ENCODE data around the gene FAM187B.
"Not testable (repeated sequence)": the region's sequence is repeated elsewhere in the genome, so short reads cannot be mapped to it uniquely, and the experiment has no call there.

The FAM187B gene

DNA sequence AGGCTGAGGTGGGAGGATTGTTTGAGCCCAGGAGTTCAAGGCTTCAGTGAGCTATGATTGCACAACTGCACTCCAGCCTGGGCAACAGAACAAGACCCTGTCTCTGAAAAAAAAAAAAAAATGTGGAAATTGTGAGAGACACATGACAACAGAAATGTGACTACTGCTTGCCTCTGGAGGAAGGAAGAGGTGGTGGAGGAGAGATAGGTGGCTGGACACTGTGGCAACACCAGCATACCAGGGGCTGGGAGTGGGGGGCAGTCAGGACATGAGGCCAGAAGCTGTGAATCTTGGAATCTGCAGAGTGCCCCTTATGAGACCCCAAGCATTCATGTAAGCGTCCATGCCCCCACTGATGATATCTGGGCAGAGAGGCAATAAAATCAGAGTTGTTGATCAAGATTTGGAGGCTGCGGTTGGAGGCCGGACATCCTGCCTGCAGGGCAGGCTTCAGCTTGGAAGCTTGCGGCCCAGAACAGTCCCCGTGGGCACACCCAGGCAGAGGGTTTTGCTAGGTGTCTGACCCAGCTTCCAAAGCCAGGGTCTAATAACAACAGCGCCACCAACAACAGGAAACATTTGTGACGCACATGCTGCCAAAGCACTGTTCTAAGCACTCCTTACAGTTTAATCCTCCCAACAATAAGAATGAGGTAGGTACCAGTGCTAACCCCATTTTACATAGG lies 16.9 kb downstream of the FAM187B start:
- no peak for DNase-seq

DNA sequence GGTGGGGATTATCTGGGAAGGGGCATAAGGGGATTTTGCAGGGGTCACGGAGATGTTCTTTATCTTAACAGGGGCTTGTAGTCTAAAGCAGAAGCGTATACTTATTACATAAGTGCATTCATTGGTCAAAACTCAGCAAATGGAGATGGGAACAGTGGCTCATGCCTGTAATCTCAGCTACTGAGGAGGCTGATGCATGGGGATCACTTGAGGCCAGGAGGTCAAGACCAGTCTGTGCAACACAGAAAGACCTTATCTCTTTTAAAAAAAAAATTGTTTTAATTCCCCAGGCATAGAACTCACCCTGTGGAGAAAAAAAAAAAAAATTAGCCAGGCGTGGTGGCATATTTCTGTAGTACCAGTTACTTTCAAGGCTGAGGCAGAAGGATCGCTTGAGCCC lies 18.9 kb downstream of the FAM187B start:
- DNase-seq = no peak

DNA sequence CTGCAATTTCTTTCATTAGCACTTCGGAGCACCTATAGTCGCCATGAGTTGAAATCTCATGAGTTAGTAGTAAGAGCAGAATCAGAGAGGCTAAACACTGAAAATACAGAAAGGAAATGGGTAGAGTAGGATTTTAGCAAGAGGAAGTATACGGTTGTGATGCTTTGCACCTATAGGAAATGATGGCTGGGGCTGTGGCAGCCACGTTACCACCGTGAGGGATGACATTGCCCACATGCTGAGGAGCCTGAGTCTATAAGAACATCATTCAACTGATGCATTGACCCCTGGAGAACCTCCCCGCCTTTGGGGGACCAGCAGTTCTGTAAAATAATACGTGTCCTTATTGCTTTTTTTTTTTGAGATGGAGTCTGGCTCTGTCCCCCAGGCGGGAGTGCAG lies 20.4 kb downstream of the FAM187B start:
- DNase-seq = no peak

DNA sequence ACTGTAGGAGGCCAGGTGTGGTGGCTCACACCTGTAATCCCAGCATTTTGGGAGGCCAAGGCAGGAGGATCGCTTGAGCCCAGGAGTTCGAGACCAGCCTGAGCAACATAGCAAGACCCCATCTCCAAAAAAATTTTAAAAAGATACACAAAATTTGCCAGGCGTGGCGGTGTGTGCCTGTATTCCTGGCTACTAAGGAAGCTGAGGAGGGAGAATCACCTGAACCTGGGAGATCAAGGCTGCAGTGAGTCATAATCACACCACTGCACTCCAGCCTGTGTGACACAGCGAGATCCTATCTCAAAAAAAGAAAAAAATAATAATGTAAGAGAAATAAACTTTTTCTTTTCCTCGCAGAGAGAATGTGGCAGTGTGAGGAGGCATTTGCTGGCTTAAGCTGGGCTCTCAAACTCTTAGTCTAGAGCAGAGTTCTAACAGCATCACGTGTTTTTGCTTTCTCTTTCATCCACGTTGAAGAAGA lies 21.1 kb downstream of the FAM187B start:
- DNase-seq = no peak

DNA sequence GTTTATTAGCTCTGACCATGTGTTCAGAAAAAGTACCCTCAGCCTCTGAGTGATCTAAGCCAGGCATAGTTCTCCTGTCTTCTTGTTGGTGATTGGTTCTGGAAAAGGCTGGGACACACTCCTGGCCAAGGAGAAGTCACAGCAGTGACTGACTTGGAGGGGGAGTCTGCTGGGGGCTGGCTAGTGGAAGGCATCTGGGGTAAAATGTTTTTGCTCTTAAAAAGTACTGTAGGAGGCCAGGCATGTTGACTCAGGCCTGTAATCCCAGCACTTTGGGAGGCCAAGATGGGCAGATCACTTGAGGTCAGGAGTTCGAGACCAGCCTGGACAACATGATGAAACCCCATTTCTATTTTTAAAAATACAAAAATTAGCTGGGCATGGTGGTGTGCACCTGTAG lies 21.7 kb downstream of the FAM187B start:
- no peak for DNase-seq

DNA sequence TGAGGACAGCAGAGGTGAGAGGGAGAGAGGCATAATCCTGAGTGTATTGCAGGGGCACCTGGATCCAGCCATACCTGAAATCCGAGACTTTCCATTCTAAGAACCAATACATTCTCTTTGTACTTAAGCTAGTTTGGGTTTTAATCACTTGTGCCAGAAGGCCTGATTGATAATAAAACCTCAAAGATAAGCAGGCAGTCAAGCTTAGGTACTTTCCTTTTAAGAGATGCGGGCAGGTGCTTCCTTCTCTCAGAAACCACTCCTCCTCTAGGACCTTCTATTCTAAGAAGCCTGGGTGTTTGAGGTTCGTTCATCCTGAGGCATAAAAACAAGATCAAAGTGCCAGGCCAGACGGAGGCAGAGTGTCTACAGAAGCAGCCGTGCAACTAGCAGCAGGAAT lies 22.2 kb downstream of the FAM187B start:
- no peak for DNase-seq

DNA sequence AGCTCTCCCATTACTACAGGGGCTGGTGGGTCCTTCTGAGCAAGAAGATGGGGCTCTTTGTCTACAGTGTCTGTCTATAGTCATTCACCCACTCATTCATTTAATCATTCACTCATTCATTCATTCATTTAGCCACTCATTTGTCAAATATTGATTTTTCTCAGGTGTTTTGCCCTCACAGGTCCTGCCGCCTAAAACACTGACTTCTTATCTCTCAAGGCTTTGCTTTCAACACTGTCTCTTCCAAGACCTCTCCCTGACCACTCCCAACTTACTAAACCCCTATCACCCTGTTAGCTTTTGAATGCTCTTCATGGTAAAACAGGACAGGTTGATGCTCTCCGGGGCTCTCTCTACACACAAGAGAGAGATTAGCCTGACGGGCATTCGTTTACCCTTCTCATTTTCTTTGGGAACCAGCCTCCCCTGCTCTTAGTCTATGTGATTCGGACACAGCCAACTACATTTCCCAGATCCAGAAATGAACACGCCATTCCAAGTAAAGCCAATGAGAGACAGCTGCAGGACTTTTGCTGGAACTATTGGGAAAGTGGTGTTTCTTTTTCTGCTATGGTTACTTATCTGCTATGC lies 22.7 kb downstream of the FAM187B start:
- no peak for DNase-seq

- no peak for DNase-seq
Measured at GRCh38 chr19:35204799-35205732, 23.5 kb downstream of the FAM187B start.

GRCh38 chr19:35202722-35203688 lies 25.5 kb downstream of the FAM187B start:
- DNase-seq = no peak

- DNase-seq = no peak
Measured at GRCh38 chr19:35199481-35199880, 29.1 kb downstream of the FAM187B start.

DNA sequence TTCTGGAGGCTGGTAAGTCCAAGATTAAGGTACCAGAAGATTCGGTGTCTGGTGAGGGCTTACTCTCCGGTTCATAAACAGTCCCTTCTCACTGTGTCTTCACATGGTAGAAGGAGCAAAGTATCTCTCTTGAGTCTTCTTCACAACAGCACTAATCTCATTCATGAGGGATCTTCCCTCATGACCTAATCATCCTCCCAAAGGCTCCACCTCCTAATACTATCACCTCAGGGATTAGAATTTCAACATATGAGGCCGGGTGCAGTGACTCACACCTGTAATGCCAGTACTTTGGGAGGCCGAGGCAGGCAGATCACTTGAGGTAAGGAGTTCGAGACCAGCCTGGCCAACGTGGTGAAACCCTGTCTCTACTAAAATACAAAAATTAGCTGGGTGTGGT lies 31.7 kb downstream of the FAM187B start:
- not testable (repeated sequence) for DNase-seq

DNA sequence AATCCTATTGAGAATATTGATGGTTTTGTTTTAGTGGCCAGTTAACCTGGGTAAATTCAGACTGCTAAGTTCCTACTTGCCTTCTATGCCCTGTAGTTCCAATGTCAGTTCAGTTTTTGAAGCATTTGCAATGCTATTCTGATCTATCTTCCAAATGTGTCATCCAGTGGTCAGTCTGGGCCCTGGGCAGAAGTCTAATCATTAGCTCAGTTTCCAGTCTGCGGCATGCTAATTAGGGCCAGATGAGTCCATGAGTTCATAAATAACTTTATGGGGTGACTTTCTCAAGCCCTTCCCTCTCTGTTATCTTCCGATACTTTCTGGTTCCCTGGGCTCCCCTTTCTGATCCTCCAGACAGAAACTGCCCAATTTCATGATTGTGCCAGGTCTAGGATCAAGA lies 32.7 kb downstream of the FAM187B start:
- DNase-seq = no peak

- no peak for DNase-seq
Measured at GRCh38 chr19:35194012-35194984, 34.2 kb downstream of the FAM187B start.

DNA sequence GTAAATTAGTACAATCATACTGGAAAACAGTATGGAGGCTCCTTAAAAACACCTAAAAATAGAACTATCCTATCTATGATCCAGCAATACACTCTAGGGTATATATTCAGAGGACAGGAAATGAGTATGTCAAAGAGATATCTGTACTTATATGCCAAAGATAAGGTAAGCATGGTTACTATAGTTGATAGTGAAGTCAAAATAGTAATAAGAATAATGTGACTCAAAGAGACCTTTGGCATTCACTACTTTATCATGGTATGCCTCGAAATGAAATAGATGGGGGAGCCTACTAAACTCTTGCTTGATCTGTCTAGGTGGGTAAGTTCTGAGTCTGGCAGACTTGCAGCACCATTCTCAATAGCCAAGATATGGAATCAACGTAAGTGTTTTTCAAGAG lies 43.7 kb downstream of the FAM187B start:
- DNase-seq = no peak

DNA sequence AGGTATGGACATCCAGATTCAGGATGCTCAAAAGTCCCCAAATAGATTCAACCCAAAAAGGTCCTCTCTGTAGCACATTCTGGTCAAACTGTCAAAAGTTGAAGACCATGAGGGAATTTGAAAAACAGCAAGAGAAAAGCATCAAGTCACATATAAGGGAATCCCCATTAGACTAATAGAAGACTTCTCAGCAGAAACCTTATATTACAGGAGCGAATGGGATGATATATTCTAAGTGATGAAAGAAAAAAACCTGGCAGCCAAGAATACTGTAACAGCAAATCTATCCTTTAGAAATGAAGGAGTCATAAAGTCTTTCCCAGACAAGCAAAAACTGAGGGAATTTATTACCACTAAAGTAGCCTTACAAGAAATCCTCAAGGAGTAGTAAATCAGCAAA lies 44.3 kb downstream of the FAM187B start:
- no peak for DNase-seq

DNA sequence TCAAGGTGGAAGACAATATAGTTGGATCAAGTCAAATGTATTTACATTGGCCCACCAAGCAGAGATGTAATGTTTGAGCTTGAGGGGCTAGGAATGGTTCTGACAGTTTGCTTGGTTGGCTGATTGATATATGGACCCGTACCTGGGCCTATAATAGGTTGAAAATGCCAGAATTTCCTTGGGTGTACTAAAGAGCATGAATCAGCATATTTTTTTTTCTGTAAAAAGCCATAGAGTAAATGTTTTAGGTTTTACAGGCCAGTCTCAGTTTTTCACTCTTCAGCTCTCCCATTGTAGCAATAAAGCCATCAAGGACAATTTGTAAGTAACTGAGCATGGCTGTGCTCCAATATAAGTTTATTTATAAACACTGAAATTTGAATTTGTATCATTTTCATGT lies 47.2 kb downstream of the FAM187B start:
- no peak for DNase-seq

- no peak for DNase-seq
Measured at GRCh38 chr19:35179830-35180229, 48.7 kb downstream of the FAM187B start.

DNA sequence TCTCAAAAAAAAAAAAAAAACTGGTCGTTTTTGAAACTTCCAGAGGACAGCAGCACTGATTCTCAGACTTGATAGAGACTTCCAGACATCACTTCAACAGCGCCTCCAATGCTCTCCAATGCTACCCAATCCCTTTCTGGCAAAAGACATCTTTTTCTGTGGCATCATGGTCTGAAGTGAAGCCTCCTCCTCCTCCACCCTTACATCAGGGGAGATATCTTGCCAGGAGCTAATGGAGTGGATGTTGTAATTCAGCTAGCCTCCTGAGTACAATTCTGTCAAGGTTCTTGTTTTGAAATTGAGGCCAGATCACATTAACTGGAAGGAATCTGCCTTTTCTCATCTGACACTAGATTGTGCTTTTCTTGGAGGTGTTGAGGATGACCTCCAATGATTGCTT lies 49.8 kb downstream of the FAM187B start:
- DNase-seq = no peak

- no peak for DNase-seq
Measured at GRCh38 chr19:35177377-35178274, 50.9 kb downstream of the FAM187B start.

- DNase-seq = no peak
Measured at GRCh38 chr19:35176181-35176570, 52.4 kb downstream of the FAM187B start.
